CD14-positive monocyte (primary cell): ENCODE measurements around the gene AQP10. TPM values are rescaled to one million over a fixed set of nuclear protein-coding genes. Genes with fewer than 3 reads are reported as not detected.

Experiments used
- DNase-seq, 3 donors: peaks; one replicate each; pipeline ENCODE4 v3.0.0-alpha.2; 2011 to 2022
- H2AFZ ChIP-seq: 2 replicates; pipeline ENCODE4 v1.6.0; 2012; ENCODE audit warnings: mild to moderate bottlenecking, low read depth, low read length, inconsistent platforms; ENCODE audit not compliant: insufficient read depth, poor library complexity, severe bottlenecking
- H3K27ac ChIP-seq, 2 donors: 1 replicate in 1 of 2; 2 replicates in 1 of 2; pipeline ENCODE4 v1.5.1; 2012 to 2013; ENCODE audit warnings: low read length in 2 of 2, control low read depth in 1 of 2, inconsistent platforms in 1 of 2, low read depth in 1 of 2, mild to moderate bottlenecking in 1 of 2
- H3K27me3 ChIP-seq, 2 donors: one replicate each; pipeline versions ENCODE4 v1.6.0 to v1.6.1; 2011 to 2013; ENCODE audit warnings: low read length in 2 of 2; ENCODE audit not compliant: control insufficient read depth in 2 of 2, insufficient read depth in 2 of 2
- H3K36me3 ChIP-seq, 2 donors: replicated peaks in 1 of 2; 1 replicate in 1 of 2; 2 replicates in 1 of 2; pipeline versions ENCODE4 v1.5.1 to v1.6.1; 2012 to 2013; ENCODE audit warnings: low read length in 2 of 2, control low read depth in 1 of 2, inconsistent platforms in 1 of 2, mild to moderate bottlenecking in 1 of 2; ENCODE audit not compliant: insufficient read depth in 2 of 2, control insufficient read depth in 1 of 2
- H3K4me1 ChIP-seq, 2 donors: 1 replicate in 1 of 2; 2 replicates in 1 of 2; pipeline versions ENCODE4 v1.5.1 to v1.6.1; 2012 to 2013; ENCODE audit warnings: low read length in 2 of 2, control low read depth in 1 of 2, inconsistent platforms in 1 of 2, mild to moderate bottlenecking in 1 of 2, moderate library complexity in 1 of 2; ENCODE audit not compliant: insufficient read depth in 2 of 2, control insufficient read depth in 1 of 2
- H3K4me2 ChIP-seq: replicated peaks from 2 replicates; pipeline ENCODE3; 2012; ENCODE audit warnings: low read length, moderate library complexity, mild to moderate bottlenecking; ENCODE audit not compliant: poor library complexity, severe bottlenecking; ENCODE audit errors: extremely low read depth
- H3K4me3 ChIP-seq, 3 experiments: fragments of 200-600 bp in 1 of 3; sonication (generic) in 1 of 3; replicated peaks in 1 of 3; 1 replicate in 2 of 3; 2 replicates in 1 of 3; pipeline ENCODE4 v1.5.1; 2011 to 2013; ENCODE audit warnings: low read length in 3 of 3, mild to moderate bottlenecking in 3 of 3, control low read depth in 2 of 3, low read depth in 2 of 3, inconsistent platforms in 1 of 3, moderate library complexity in 1 of 3
- H3K79me2 ChIP-seq: 2 replicates; pipeline ENCODE4 v1.6.0; 2012; ENCODE audit warnings: mild to moderate bottlenecking, control low read depth, inconsistent platforms, low read length, moderate library complexity; ENCODE audit not compliant: insufficient read depth
- H3K9ac ChIP-seq: 2 replicates; pipeline ENCODE4 v1.6.0; 2017; ENCODE audit warnings: low read length, mild to moderate bottlenecking; ENCODE audit not compliant: insufficient read depth, poor library complexity, severe bottlenecking
- H3K9me3 ChIP-seq, 2 donors: replicated peaks in 1 of 2; 1 replicate in 1 of 2; 2 replicates in 1 of 2; pipeline versions ENCODE4 v1.5.1 to v1.6.1; 2012 to 2013; ENCODE audit warnings: low read length in 2 of 2, control low read depth in 1 of 2; ENCODE audit not compliant: control insufficient read depth in 1 of 2, insufficient read depth in 1 of 2
- H4K20me1 ChIP-seq: 2 replicates; pipeline ENCODE4 v1.6.0; 2012; ENCODE audit warnings: mild to moderate bottlenecking, low read length, control low read depth, moderate library complexity; ENCODE audit not compliant: insufficient read depth
- H3K27ac Mint-ChIP-seq, 7 donors: one replicate each; pipeline ENCODE4 v1.8.0; 2020; ENCODE audit warnings: mild to moderate bottlenecking in 7 of 7, mixed read lengths in 7 of 7, moderate library complexity in 6 of 7, inconsistent platforms in 2 of 7
- H3K27me3 Mint-ChIP-seq, 3 donors: one replicate each; pipeline ENCODE4 v1.8.0; 2021 to 2022; ENCODE audit warnings: low read depth in 3 of 3, mild to moderate bottlenecking in 3 of 3, mixed read lengths in 3 of 3, moderate library complexity in 3 of 3, inconsistent platforms in 1 of 3
- H3K36me3 Mint-ChIP-seq, 2 donors: one replicate each; pipeline ENCODE4 v1.8.0; 2020; ENCODE audit warnings: mixed read lengths in 2 of 2, inconsistent platforms in 1 of 2, mild to moderate bottlenecking in 1 of 2
- H3K4me1 Mint-ChIP-seq: one replicate; pipeline ENCODE4 v1.8.0; 2020; ENCODE audit warnings: mild to moderate bottlenecking, mixed read lengths
- H3K4me3 Mint-ChIP-seq, 2 donors: one replicate each; pipeline ENCODE4 v1.8.0; 2020; ENCODE audit warnings: mild to moderate bottlenecking in 2 of 2, mixed read lengths in 2 of 2, moderate library complexity in 1 of 2
- H3K9me3 Mint-ChIP-seq, 7 donors: one replicate each; pipeline ENCODE4 v1.8.0; 2020 to 2022; ENCODE audit warnings: mixed read lengths in 7 of 7, mild to moderate bottlenecking in 6 of 7, moderate library complexity in 6 of 7, inconsistent platforms in 2 of 7
- CTCF ChIP-seq: fragments of 200-600 bp; IDR thresholded peaks from one replicate; pipeline ENCODE4 v1.8.0; 2022; ENCODE audit warnings: antibody characterized with exemption, mild to moderate bottlenecking
- WGBS: methylation state at CpG from one replicate; pipeline ENCODE4 v1.1.5; 2013; ENCODE audit warnings: missing lambda C conversion rate; ENCODE audit not compliant: insufficient coverage; 5-methylcytosine and 5-hydroxymethylcytosine counted together
- intact Hi-C, 2 donors: fragments of 100-400 bp; cut with micrococcal nuclease; formaldehyde crosslinking; loops; one replicate each; pipeline versions ENCODE4 v1.15.0 to v1.15.1; 2023
- polyA plus RNA-seq, 3 donors: library from polyadenylated mRNA; depleted of rRNA in 1 of 3; unstranded in 2 of 3; stranded (reverse) in 1 of 3; fragments of 300-500 nt in 2 of 3; fragments of >200 nt in 1 of 3; fragmentation: Illumina TruSeq in 2 of 3; gene quantifications; 1 replicate in 2 of 3; 2 replicates in 1 of 3; pipeline ENCODE4 v1.2.3, GENCODE V29; 2012 to 2021

The AQP10 gene
- polyA plus RNA-seq, 3 donors, result 0.09 TPM; not detected in 2

GRCh38 chr1:154342132-154342531 is 21.2 kb downstream of the AQP10 start:
- peak in 1 of 3 donors; percentile 37 for DNase-seq
- Mint-ChIP-seq H3K4me1 (peaks cover 44% of the 10 kb centered on the region), H3K36me3 (peaks cover 0 to 11% of the 10 kb centered on the region in 2 donors)

GRCh38 chr1:154342836-154343472 is 22.1 kb downstream of the AQP10 start:
- Histone ChIP-seq H3K4me3 (peak overlapping the region in 1 of 3 experiments; percentile 37), H3K79me2 (no peaks in the 10 kb centered on the region), H3K9me3 (no peaks in the 10 kb centered on the region), H4K20me1 (no peaks in the 10 kb centered on the region), H3K4me2 (peak overlapping the region; percentile 45), H2AFZ (peak overlapping the region; percentile 82), H3K9ac (no peak overlapping the region), H3K27me3 (no peaks in the 10 kb centered on the region), H3K27ac (peak overlapping the region; percentile 40 to 54), H3K36me3 (no peaks in the 10 kb centered on the region), H3K4me1 (peaks cover 40 to 47% of the 10 kb centered on the region in 2 donors)
- 59% methylated on average over 11 of the region's 21 CpGs for WGBS
- H3K27me3 Mint-ChIP-seq, result peaks cover under 1 to 4% (median 2%) of the 10 kb centered on the region in 3 donors
- peak overlapping the region; percentile 49 to 82 for H3K4me3 Mint-ChIP-seq
- DNase-seq, result peak in 2 of 3 donors; percentile 45 to 52
- peaks cover 50% of the 10 kb centered on the region for H3K4me1 Mint-ChIP-seq
- peak overlapping the region; percentile 21 to 85 (median 67) for H3K27ac Mint-ChIP-seq
- peaks cover 0 to 11% of the 10 kb centered on the region in 2 donors for H3K36me3 Mint-ChIP-seq
- peaks cover 0 to 3% (median 0%) of the 10 kb centered on the region in 7 donors for H3K9me3 Mint-ChIP-seq
- intact Hi-C loops, result loop anchor here in 1 of 2 donors (10.0 kb wide), 1 partner anchor 52 kb away; no protein-coding TSS in a partner anchor
- TF ChIP-seq CTCF, result no peak

More at GRCh38 chr1:154342132-154342531, 21.2 kb downstream of the AQP10 start:
- Mint-ChIP-seq H3K9me3 (peaks cover 0 to under 1% (median 0%) of the 10 kb centered on the region in 7 donors), H3K27ac (peak overlapping the region in 5 of 7 donors; percentile 9 to 85 (median 67)), H3K4me3 (peak overlapping the region in 1 of 2 donors; percentile 82), H3K27me3 (peaks cover 0 to 4% (median 2%) of the 10 kb centered on the region in 3 donors)
- H3K9me3 ChIP-seq, result no peaks in the 10 kb centered on the region
- peak overlapping the region in 1 of 2 donors; percentile 54 for H3K27ac ChIP-seq
- H3K79me2 ChIP-seq, result no peaks in the 10 kb centered on the region
- WGBS, result 89% methylated on average over 7 of the region's 7 CpGs
- no peaks in the 10 kb centered on the region for H4K20me1 ChIP-seq
- peak overlapping the region; percentile 82 for H2AFZ ChIP-seq
- no peak overlapping the region for H3K9ac ChIP-seq
- no peaks in the 10 kb centered on the region for H3K36me3 ChIP-seq
- TF ChIP-seq CTCF, result no peak
- H3K27me3 ChIP-seq, result no peaks in the 10 kb centered on the region
- peaks cover 37 to 39% of the 10 kb centered on the region in 2 donors for H3K4me1 ChIP-seq
- no peak overlapping the region for H3K4me2 ChIP-seq
- H3K4me3 ChIP-seq, result peak overlapping the region in 1 of 3 experiments; percentile 37
- intact Hi-C loops, result loop anchor here in 1 of 2 donors (10.0 kb wide), 1 partner anchor 53 kb away; no protein-coding TSS in a partner anchor
